Endothelial cell of umbilical vein (primary cell): Measurements from ENCODE around the gene SGTB.
A peak's percentile ranks its signal among the peaks of the same experiment; 100 is the strongest.

Experiments
- EZH2 ChIP-seq: IDR thresholded peaks from 2 replicates; pipeline ENCODE4 v1.6.1; 2012; ENCODE audit warnings: borderline replicate concordance, low read depth, mild to moderate bottlenecking, moderate library complexity, low read length, inconsistent platforms; ENCODE audit not compliant: severe bottlenecking
- POLR2A ChIP-seq: IDR thresholded peaks from 2 replicates; pipeline ENCODE4 v1.6.1; 2012; ENCODE audit warnings: low read depth, mild to moderate bottlenecking, control low read depth, low read length
- POLR2AphosphoS5 ChIP-seq: IDR thresholded peaks from 2 replicates; pipeline ENCODE4 v1.6.1; 2012; ENCODE audit warnings: low read depth, mild to moderate bottlenecking, control low read depth, low read length, moderate library complexity; ENCODE audit not compliant: insufficient read depth
- TF ChIP-seq, protein P1 (sequence below), 2 donors: IDR thresholded peaks; 1 replicate in 1 of 2; 2 replicates in 1 of 2; pipeline ENCODE4 v1.5.1; 2011; ENCODE audit warnings: low read length in 2 of 2, mild to moderate bottlenecking in 2 of 2, moderate library complexity in 2 of 2, control low read depth in 1 of 2, inconsistent platforms in 1 of 2, low read depth in 1 of 2; ENCODE audit not compliant: insufficient read depth in 1 of 2; ENCODE audit errors: extremely low read depth in 1 of 2
- TF ChIP-seq, protein P2 (sequence below): IDR thresholded peaks from 2 replicates; pipeline ENCODE4 v1.6.1; 2011; ENCODE audit not compliant: insufficient read depth, insufficient read length

- TF ChIP-seq, protein P1, sequence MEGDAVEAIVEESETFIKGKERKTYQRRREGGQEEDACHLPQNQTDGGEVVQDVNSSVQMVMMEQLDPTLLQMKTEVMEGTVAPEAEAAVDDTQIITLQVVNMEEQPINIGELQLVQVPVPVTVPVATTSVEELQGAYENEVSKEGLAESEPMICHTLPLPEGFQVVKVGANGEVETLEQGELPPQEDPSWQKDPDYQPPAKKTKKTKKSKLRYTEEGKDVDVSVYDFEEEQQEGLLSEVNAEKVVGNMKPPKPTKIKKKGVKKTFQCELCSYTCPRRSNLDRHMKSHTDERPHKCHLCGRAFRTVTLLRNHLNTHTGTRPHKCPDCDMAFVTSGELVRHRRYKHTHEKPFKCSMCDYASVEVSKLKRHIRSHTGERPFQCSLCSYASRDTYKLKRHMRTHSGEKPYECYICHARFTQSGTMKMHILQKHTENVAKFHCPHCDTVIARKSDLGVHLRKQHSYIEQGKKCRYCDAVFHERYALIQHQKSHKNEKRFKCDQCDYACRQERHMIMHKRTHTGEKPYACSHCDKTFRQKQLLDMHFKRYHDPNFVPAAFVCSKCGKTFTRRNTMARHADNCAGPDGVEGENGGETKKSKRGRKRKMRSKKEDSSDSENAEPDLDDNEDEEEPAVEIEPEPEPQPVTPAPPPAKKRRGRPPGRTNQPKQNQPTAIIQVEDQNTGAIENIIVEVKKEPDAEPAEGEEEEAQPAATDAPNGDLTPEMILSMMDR (IDR thresholded peaks at IDR 0.05; ENCODE audit: extremely low read depth in 1 of 2, insufficient read depth in 1 of 2, low read depth in 1 of 2, low read length in 2 of 2): no peak
- TF ChIP-seq, protein P2, sequence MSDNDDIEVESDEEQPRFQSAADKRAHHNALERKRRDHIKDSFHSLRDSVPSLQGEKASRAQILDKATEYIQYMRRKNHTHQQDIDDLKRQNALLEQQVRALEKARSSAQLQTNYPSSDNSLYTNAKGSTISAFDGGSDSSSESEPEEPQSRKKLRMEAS: peak; percentile 62
- TF ChIP-seq POLR2A (peak; percentile 37), POLR2AphosphoS5 (no peak), EZH2 (no peak)
Measured at GRCh38 chr5:65721720-65722574, at the start of gene SGTB, which contains the start of gene NLN.
